ENCODE results near the gene PIK3R1.

GRCh38 chr5:68343421-68343826, 127.9 kb downstream of the PIK3R1 start:
- TF ChIP-seq CTCF (IDR thresholded peaks at IDR 0.05): no peak
- no peak for TF ChIP-seq POLR2A (IDR thresholded peaks at IDR 0.05)
